Skin epidermis (tissue), 12 donors: Measurements from ENCODE around the gene KXD1.
A peak's percentile ranks its signal among the peaks of the same experiment; 100 is the strongest.
"Not testable (repeated sequence)": the region's sequence is repeated elsewhere in the genome, so short reads cannot be mapped to it uniquely, and the experiment has no call there.

Experiments
- H3K27ac ChIP-seq, 21 experiments: fragments of 200-600 bp; sonication (generic) in 11 of 21; one replicate each; pipeline ENCODE4 v1.5.0; 2020; ENCODE audit warnings: mild to moderate bottlenecking in 3 of 21, inconsistent platforms in 2 of 21, moderate library complexity in 2 of 21
- H3K4me3 ChIP-seq, 7 experiments: fragments of 200-600 bp; sonication (generic) in 2 of 7; one replicate each; pipeline ENCODE4 v1.5.0; 2020; ENCODE audit warnings: inconsistent platforms in 2 of 7, mild to moderate bottlenecking in 2 of 7, moderate library complexity in 1 of 7

KXD1 gene

DNA sequence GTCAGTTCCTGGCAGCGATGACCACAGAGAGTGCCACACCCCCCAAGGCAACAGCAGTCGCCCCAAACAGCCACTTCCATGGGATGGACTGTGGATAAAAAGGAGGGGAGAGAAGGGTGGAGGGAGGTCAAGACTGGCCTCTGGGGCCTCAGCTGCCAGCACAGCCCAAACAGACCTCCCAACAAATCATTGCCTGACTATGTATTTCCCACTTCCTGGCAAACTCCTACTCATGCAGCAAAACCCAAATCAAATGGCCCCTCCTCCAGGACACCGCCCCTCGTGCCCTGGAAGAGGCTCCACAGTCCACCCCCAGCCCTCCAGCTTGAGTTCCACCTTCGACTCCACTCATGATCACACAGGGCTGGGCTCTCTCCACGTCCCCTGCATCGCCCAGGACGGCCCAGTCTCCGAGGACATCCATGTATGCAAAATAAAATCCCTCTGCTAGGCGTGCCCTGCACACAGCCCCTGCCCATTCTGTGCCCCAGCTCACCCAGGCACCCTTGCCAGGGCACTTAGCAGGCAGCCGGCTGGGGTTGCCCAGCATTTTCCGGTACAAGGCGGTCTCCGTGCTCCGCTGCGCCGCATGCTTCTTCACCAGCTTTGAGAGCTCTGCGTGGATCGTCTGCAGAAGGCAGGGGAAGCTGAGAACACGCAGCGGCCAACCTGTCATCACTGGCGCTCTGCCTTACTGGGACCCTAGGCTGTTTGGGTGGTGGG, 25.3 kb upstream of the KXD1 start:
- Histone ChIP-seq H3K4me3 (no peak overlapping the region), H3K27ac (no peak overlapping the region)

DNA sequence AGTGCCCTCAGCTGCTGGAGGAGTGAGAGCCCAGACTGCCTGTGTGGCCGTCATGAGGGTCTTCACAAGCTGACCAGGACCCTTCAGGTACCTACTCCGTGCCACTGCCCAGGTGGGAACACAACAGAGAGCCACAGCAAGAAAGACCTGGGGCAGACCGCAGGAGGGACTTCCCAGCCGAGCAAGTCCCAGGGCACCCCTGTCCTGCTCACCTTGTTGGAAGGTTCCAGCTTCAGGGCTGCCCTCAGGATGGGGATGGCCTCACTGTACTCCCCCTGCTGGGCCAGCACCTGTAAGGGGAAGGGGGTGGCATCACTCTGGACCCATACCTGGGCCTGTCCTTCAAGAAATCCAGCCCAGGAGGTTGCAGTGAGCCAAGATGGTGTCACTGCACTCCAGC, 24.6 kb upstream of the KXD1 start:
- Histone ChIP-seq H3K27ac (no peak overlapping the region), H3K4me3 (no peak overlapping the region)

DNA sequence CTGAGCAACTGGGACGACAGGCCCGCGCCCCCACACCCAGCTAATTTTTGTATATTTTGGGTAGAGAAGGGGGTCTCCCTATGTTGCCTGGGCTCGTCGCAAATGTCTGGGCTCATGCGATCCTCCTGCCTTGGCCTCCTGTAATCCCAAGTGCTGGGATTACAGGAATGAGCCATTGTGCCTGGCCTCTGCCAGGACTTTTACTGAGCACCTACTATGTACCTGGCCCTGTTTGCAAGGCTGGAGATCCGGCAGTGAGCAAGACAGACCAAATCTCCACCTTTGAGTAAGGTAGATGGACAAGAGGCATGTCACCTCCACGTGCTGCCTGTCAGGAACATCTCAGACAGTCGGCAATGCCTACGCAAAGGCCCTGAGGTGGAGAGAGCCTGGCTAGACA, 21.2 kb upstream of the KXD1 start:
- H3K4me3 ChIP-seq = no peak overlapping the region

DNA sequence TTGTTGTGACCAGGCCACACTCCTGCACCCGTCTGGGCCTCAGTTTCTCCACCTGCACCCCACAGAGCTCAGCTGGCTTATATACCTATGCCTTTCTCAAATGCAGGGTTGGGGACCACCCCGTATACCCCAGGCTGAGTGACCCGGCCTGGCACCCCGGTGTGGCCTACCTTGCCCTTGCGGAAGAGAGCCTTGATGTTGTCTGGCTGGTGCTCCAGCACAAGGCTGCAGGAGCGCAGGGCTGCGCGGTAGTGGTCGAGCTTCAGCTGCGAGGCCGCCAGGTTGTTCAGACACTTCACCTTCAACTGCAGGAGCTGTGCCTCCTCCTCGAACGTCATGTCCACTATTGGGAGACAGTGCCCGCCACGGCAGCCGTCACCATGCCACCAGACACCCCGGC, 20.2 kb upstream of the KXD1 start:
- Histone ChIP-seq H3K4me3 (no peak overlapping the region), H3K27ac (no peak overlapping the region)

More for the DNA sequence above, 21.2 kb upstream of the KXD1 start:
- no peak overlapping the region for H3K27ac ChIP-seq

DNA sequence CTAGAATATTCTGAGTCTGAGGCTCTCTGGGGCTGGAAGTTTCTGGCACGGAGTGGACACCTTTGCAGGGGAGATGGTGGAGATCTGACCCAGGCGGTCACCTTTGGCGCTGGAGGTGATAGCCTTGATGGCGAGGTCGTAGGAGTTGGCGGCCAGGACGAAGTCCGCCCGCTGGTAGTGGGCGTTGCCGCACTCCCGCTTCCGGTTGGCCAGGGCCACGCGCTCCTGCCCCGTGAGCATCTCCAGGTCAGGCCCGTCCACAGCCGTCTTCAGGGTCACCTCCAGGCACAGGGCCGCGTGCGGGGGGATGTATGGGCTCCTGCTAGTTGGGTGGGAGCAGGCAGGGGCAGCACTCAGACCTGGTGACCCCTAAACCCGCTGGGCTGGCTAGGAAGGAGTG, 19.6 kb upstream of the KXD1 start:
- no peak overlapping the region for H3K27ac ChIP-seq
- no peak overlapping the region for H3K4me3 ChIP-seq

- Histone ChIP-seq H3K27ac (no peak overlapping the region), H3K4me3 (no peak overlapping the region)
Measured at GRCh38 chr19:18539372-18539771, 18.3 kb upstream of the KXD1 start.

- H3K27ac ChIP-seq, H3K4me3 ChIP-seq: not testable (repeated sequence)
Measured at GRCh38 chr19:18540200-18540599, 17.5 kb upstream of the KXD1 start.

DNA sequence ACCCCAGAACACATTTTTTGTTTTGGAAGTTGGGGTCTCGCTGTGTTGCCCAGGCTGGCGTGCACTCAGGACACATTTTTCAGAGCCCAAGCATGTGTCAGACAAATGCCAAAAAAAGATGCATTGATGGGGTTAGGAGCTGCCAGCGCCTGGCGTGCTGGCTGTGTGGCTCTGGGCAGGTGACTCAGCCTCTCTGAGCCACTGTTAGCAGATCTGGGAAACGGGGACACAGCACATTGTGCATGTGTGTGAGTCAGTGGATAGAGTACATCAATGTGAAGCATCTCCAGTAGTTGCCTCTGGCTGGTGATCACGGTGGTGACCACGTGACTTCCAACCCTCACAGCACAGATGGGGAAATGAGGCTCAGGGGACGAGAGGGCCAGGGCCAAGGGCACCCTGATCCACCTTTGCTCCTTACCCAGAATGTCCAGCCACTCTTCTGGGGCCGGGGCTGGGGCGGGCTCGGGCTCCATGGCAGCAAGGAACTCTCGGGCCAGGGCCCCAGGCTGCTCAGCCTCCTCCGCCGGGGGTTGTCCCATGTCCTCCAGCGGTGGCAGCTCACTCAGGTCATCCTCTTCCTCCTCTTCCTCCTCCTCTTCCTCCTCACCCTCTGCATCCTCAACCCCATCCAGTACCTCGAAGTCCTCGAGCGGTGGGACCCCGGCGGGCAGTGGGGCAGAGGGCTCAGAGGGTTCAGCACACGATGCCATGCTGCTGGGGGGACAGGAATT, 16.2 kb upstream of the KXD1 start:
- Histone ChIP-seq H3K4me3 (no peak overlapping the region), H3K27ac (peak overlapping the region in 4 of 21 experiments; percentile 87 to 95 (median 91))

- H3K4me3 ChIP-seq = peak overlapping the region; percentile 58 to 82 (median 66)
- peak overlapping the region; percentile 86 to 97 (median 92) for H3K27ac ChIP-seq
Measured at GRCh38 chr19:18541992-18542940, 15.4 kb upstream of the KXD1 start.

GRCh38 chr19:18542941-18543813, 14.5 kb upstream of the KXD1 start, which contains the start of gene FKBP8:
FKBP8 (minus strand) TSS chr19:18543573; CDS start chr19:18541970, 1,603 bp downstream.
- Histone ChIP-seq H3K27ac (peak within 1 kb of the TSS; percentile 86 to 97 (median 92)), H3K4me3 (peak within 1 kb of the TSS; percentile 58 to 82 (median 66))

DNA sequence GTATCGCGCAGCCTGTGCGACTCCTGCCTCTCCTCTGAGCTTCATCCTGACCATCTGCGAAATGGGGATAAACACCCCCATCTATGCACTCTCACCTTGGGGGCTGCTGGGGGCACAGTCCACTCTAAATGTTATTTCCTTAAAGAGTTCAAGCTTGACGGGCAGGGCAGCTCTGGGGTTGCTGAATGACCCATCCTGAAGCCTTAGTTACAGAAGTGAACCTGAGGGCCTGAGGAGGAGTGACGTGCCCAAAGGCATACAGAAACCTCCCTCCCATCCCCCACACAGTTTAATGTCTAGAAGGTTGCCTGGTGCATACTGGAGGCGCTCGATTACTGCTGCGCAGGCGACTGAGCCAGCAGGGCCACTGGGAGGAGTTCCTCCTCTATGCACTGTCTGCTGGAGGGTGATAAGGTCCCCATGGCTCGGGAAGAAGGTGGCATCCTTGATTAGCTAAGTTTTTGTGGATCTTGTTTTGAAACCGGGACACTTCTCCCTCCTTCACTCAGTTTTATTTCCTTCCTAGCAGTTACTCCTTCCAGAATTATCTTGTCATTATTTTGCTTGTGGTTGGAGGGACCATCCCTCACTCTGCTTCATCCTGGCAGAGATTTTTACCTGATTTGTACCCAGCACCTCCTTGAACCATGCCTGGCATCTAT, 13.7 kb upstream of the KXD1 start:
- Histone ChIP-seq H3K4me3 (peak overlapping the region; percentile 58 to 82 (median 66)), H3K27ac (peak overlapping the region; percentile 86 to 97 (median 92))

GRCh38 chr19:18551631-18552030, 6.0 kb upstream of the KXD1 start:
- Histone ChIP-seq H3K4me3 (no peak overlapping the region), H3K27ac (no peak overlapping the region)

DNA sequence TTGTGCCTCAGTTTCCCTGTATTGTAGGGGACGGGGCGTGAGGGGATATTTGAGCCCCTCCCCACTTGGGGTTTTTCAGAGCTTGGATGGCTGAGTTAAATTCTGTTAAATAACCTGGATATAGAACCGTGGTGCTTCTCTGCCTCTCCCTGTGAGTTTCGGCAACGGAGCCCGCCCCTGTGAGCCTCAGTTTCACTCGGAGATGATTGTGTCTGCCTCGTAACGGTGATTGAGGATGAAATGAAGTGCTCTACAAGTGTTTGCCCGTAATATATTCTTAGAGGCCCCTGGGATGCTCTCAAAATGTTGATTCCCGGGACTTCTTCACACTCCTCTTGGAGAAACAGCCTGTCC, 509 bp downstream of the KXD1 start:
- H3K4me3 ChIP-seq = peak overlapping the region; percentile 58 to 100 (median 97)
- H3K27ac ChIP-seq = peak overlapping the region; percentile 77 to 98 (median 90)

GRCh38 chr19:18558604-18559003, 934 bp downstream of the KXD1 start:
- peak overlapping the region; percentile 58 to 100 (median 97) for H3K4me3 ChIP-seq

GRCh38 chr19:18559685-18560084, 2.0 kb downstream of the KXD1 start:
- peak overlapping the region in 3 of 21 experiments; percentile 8 to 95 (median 60) for H3K27ac ChIP-seq
- H3K4me3 ChIP-seq = no peak overlapping the region

More at GRCh38 chr19:18558604-18559003, 934 bp downstream of the KXD1 start:
- peak overlapping the region in 19 of 21 experiments; percentile 77 to 98 (median 91) for H3K27ac ChIP-seq

DNA sequence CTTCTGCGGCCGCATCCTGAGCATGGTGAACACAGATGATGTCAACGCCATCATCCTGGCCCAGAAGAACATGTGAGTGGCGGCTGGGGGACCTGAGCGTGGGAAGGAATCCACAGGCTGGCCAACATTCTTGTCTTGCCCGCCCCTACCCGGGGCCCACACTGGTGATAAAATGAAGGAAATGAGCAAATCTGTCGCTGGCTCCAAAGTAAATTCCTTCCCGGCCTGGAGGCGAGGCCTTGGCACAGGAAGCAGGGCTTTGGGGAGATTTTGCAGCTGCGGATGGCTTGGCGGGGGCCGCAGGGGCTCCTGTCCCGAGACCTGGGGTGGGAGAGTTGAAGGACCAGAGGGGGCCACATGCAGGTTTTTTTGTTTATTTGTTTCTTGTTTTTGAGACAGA, 4.4 kb downstream of the KXD1 start:
- H3K4me3 ChIP-seq = no peak overlapping the region
- peak overlapping the region in 3 of 21 experiments; percentile 29 to 52 (median 40) for H3K27ac ChIP-seq

- Histone ChIP-seq H3K4me3 (no peak overlapping the region), H3K27ac (no peak overlapping the region)
Measured at GRCh38 chr19:18566953-18567352, 9.3 kb downstream of the KXD1 start.

DNA sequence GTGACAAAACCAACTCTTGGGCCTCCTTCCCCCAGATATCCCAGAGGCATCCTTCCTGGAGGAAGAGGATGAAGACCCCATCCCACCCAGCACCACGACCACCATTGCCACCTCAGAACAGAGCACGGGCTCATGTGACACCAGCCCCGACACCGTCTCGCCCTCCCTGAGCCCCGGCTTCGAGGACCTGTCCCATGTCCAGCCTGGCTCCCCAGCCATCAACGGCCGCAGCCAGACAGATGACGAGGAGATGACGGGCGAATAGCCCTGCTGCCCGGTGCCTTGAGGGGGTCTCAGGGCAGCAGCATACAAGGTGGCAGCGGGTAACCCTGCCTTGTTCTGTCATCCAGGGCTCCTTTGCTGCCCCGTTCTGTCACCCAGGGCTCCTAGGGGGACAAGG, 10.7 kb downstream of the KXD1 start:
- Histone ChIP-seq H3K4me3 (no peak overlapping the region), H3K27ac (no peak overlapping the region)
